GM12878 (cell line): ENCODE results near the gene ZNF425. TPM values are rescaled to one million over a fixed set of nuclear protein-coding genes. Genes with fewer than 3 reads are reported as not detected.

Source experiments
- ATAC-seq: fragments of 200-7000 bp; cut with Tn5 transposase; 3 replicates; pipeline ENCODE4 v1.9.1; 2020; ENCODE audit warnings: mild to moderate bottlenecking, moderate library complexity
- BruUV-seq: library from RNA; stranded (reverse); fragments of 400-500 nt; replicated peaks from 2 replicates; lab custom pipeline; 2021; lab: Mats Ljungman, UMichigan
- CTCF ChIA-PET: fragments of 300-600 bp; sonication (Branson Sonifier 250); formaldehyde crosslinking; extraction: SDS; loops from one replicate; lab custom pipeline; 2021; ENCODE audit warnings: inconsistent platforms; lab: Yijun Ruan, JAX
- POLR2A ChIA-PET: fragments of 350-600 bp; formaldehyde crosslinking; extraction: SDS; loops from one replicate; lab custom pipeline; 2021; ENCODE audit warnings: inconsistent platforms; lab: Charles Lee
- RAD21 ChIA-PET: fragments of 300-600 bp; sonication (Branson Sonifier 250); formaldehyde crosslinking; loops from one replicate; lab custom pipeline; 2023; ENCODE audit warnings: antibody characterized with exemption; ENCODE audit not compliant: unreplicated experiment; lab: Charles Lee
- SMC1A ChIA-PET: fragments of 300-600 bp; sonication (Branson Sonifier 250); formaldehyde crosslinking; loops from one replicate; lab custom pipeline; 2023; ENCODE audit not compliant: unreplicated experiment, uncharacterized antibody; lab: Charles Lee
- DNase-seq: peaks from one replicate; pipeline ENCODE4 v3.0.0-alpha.2; 2011; ENCODE audit warnings: low read depth, low spot score
- FAIRE-seq: peaks from 3 replicates; lab custom pipeline; 2011; peaks lifted over from hg19 to GRCh38; lab: Jason Lieb, UNC
- H2AFZ ChIP-seq: 2 replicates; pipeline ENCODE4 v1.6.0; 2011; ENCODE audit warnings: low read depth, low read length, control low read depth; ENCODE audit not compliant: control insufficient read depth
- H3K27ac ChIP-seq: 2 replicates; pipeline ENCODE4 v1.5.1; 2011; ENCODE audit warnings: control low read depth; ENCODE audit not compliant: control insufficient read depth, insufficient read depth
- H3K27me3 ChIP-seq, 2 experiments: replicated peaks in 1 of 2; 2 replicates each; pipeline versions ENCODE4 v1.6.0 to v1.6.1; 2011; ENCODE audit warnings: low read length in 1 of 2; ENCODE audit not compliant: control insufficient read depth in 2 of 2, insufficient read depth in 2 of 2
- H3K36me3 ChIP-seq, 2 experiments: 2 replicates each; pipeline ENCODE4 v1.5.1; 2011; ENCODE audit warnings: low read length in 1 of 2; ENCODE audit not compliant: control insufficient read depth in 2 of 2, insufficient read depth in 2 of 2
- H3K4me1 ChIP-seq: 2 replicates; pipeline ENCODE4 v1.6.1; 2011; ENCODE audit warnings: mild to moderate bottlenecking, low read length, moderate library complexity, mixed read lengths; ENCODE audit not compliant: control insufficient read depth, insufficient read depth
- H3K4me2 ChIP-seq: 2 replicates; pipeline ENCODE4 v1.6.0; 2011; ENCODE audit warnings: control low read depth; ENCODE audit not compliant: control insufficient read depth, insufficient read depth
- H3K4me3 ChIP-seq: fragments of 200-600 bp; sonication (generic); 2 replicates; pipeline ENCODE4 v1.5.1; 2016
- H3K79me2 ChIP-seq: 2 replicates; pipeline ENCODE4 v1.6.0; 2011; ENCODE audit warnings: low read length; ENCODE audit not compliant: control insufficient read depth, insufficient read depth
- H3K9ac ChIP-seq: 2 replicates; pipeline ENCODE4 v1.8.0; 2011; ENCODE audit warnings: low read length, control low read depth, mixed read lengths; ENCODE audit not compliant: control insufficient read depth, insufficient read depth
- H3K9me3 ChIP-seq: replicated peaks from 3 replicates; pipeline ENCODE4 v1.5.1; 2011; ENCODE audit warnings: mild to moderate bottlenecking, low read length; ENCODE audit not compliant: control insufficient read depth, insufficient read depth
- H4K20me1 ChIP-seq: 2 replicates; pipeline ENCODE4 v1.6.0; 2011; ENCODE audit not compliant: control insufficient read depth, insufficient read depth
- BCL3 ChIP-seq: IDR thresholded peaks from 2 replicates; pipeline ENCODE4 v1.6.1; 2011; ENCODE audit warnings: borderline replicate concordance, low read depth, mild to moderate bottlenecking, moderate library complexity, low read length; ENCODE audit not compliant: insufficient read depth, poor library complexity, severe bottlenecking
- CTCF ChIP-seq, 3 experiments: IDR thresholded peaks in 2 of 3; conservative IDR thresholded peaks in 1 of 3; 2 replicates each; pipeline ENCODE4 v1.5.1; 2011; ENCODE audit warnings: low read depth in 3 of 3, low read length in 3 of 3, mild to moderate bottlenecking in 3 of 3, control low read depth in 2 of 3, moderate library complexity in 2 of 3, inconsistent platforms in 1 of 3, mixed read lengths in 1 of 3; ENCODE audit not compliant: control insufficient read depth in 2 of 3, insufficient read depth in 1 of 3; ENCODE audit errors: extremely low read depth in 1 of 3
- DPF2 ChIP-seq: fragments of 450-650 bp; IDR thresholded peaks from 2 replicates; pipeline ENCODE4 v1.6.1; 2017; ENCODE audit warnings: mild to moderate bottlenecking
- IKZF1 ChIP-seq: fragments of 450-650 bp; conservative IDR thresholded peaks from 2 replicates; pipeline ENCODE4 v1.6.1; 2017; ENCODE audit warnings: antibody characterized with exemption, mild to moderate bottlenecking
- IKZF2 ChIP-seq, 2 experiments: fragments of 450-650 bp; IDR thresholded peaks; 2 replicates each; pipeline ENCODE4 v1.6.1; 2017; ENCODE audit warnings: mild to moderate bottlenecking in 2 of 2, moderate library complexity in 2 of 2
- NFYB ChIP-seq: IDR thresholded peaks from 2 replicates; pipeline ENCODE4 v1.6.1; 2011; ENCODE audit warnings: low read depth, mild to moderate bottlenecking, low read length, improper control_type of control experiment, moderate library complexity; ENCODE audit not compliant: insufficient read depth
- PBX3 ChIP-seq: IDR thresholded peaks from 2 replicates; pipeline ENCODE4 v1.6.1; 2011; ENCODE audit warnings: mild to moderate bottlenecking, low read depth, low read length, moderate library complexity; ENCODE audit not compliant: insufficient replicate concordance
- WRNIP1 ChIP-seq: IDR thresholded peaks from 2 replicates; pipeline ENCODE4 v1.6.1; 2011; ENCODE audit warnings: low read depth, low read length, improper control_type of control experiment, borderline replicate concordance
- ZNF384 ChIP-seq: IDR thresholded peaks from 2 replicates; pipeline ENCODE4 v1.6.1; 2012; ENCODE audit warnings: low read depth, mild to moderate bottlenecking, low read length, improper control_type of control experiment, borderline replicate concordance
- WGBS: methylation state at CpG from one replicate; pipeline ENCODE4 v1.1.6; 2016; ENCODE audit warnings: low lambda C conversion rate; ENCODE audit not compliant: insufficient replicate concordance, insufficient coverage; ENCODE audit errors: missing lambda C conversion rate; 5-methylcytosine and 5-hydroxymethylcytosine counted together
- in situ Hi-C: fragments of 300-500 bp; cut with MboI; formaldehyde crosslinking; loops from 9 replicates; pipeline ENCODE4 v1.14.3; 2018; ENCODE audit warnings: mixed read lengths
- intact Hi-C: fragments of 100-400 bp; cut with micrococcal nuclease; formaldehyde crosslinking; loops from one replicate; pipeline ENCODE4 v1.14.2; 2022; ENCODE audit not compliant: unreplicated experiment
- polyA plus RNA-seq, 11 experiments: library from polyadenylated mRNA; depleted of rRNA in 4 of 11; unstranded in 6 of 11; stranded (reverse) in 5 of 11; fragments of >200 nt; fragmentation: Nextera tagmentation in 4 of 11; fragmentation: Illumina TruSeq in 1 of 11; extraction: Ambion mirVana in 4 of 11; extraction: Trizol in 1 of 11; gene quantifications; 1 replicate in 1 of 11; 2 replicates in 10 of 11; pipeline versions ENCODE4 v1.2.1 to v1.2.3, GENCODE V29; 2011 to 2016; ENCODE audit warnings: inconsistent platforms in 2 of 11, missing spikeins in 2 of 11, low read depth in 1 of 11
- total RNA-seq, 4 experiments: library from RNA; depleted of rRNA in 3 of 4; stranded (reverse); fragments of >200 nt in 3 of 4; fragmentation: Illumina TruSeq in 1 of 4; extraction: Trizol in 1 of 4; gene quantifications; 2 replicates each; pipeline versions ENCODE4 v1.2.1 to v1.2.3, GENCODE V29; 2013 to 2021

The ZNF425 gene
- total and polyA plus RNA-seq, 10 of the 15 experiments (the other 5 are each of a cell fraction or from before 2014, with no cell fraction given) = 0.19 to 1.8 (median 0.91) TPM

DNA sequence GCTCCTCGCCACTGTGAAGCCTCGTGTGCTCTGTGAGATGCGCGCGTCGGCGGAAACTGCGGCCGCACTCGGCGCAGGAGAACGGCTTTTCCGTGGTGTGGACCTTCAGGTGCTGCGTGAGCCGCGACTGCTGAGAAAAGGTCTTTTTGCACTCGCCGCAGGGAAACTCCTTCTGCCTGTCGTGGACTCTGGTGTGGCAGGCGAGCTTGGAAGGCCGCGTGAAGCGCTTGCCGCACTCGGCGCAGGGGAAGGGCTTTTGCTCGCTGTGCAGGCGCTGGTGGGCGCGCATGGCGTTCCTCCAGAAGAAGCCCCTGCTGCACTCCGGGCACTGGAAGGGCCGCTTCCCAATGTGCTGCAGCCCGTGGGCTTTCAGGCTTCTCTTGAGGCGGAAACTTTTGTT, 21.9 kb downstream of the ZNF425 start (continued):
- TF ChIP-seq NFYB (no peak), CTCF (IDR thresholded peaks at IDR 0.05 in 2 of 3, conservative IDR thresholded peaks at IDR 0.05 in 1 of 3; ENCODE audit: control insufficient read depth in 2 of 3, extremely low read depth in 1 of 3, insufficient read depth in 1 of 3, low read depth in 3 of 3, low read length in 3 of 3) (no peak), IKZF1 (no peak), DPF2 (no peak)

GRCh38 chr7:149103424-149103823, 22.7 kb downstream of the ZNF425 start:
- no peak for DNase-seq
- 77% methylated on average over 9 of the region's 9 CpGs for WGBS
- ATAC-seq = no peak
- Histone ChIP-seq H3K9me3 (no peaks in the 10 kb centered on the region), H3K79me2 (no peaks in the 10 kb centered on the region), H3K36me3 (no peaks in the 10 kb centered on the region), H3K9ac (no peak overlapping the region), H3K27ac (no peak overlapping the region), H3K4me1 (no peaks in the 10 kb centered on the region), H3K4me3 (no peak overlapping the region), H2AFZ (no peak overlapping the region), H3K27me3 (no peaks in the 10 kb centered on the region), H3K4me2 (no peak overlapping the region), H4K20me1 (no peaks in the 10 kb centered on the region)
- TF ChIP-seq PBX3 (no peak), ZNF384 (no peak), BCL3 (no peak), IKZF2 (IDR thresholded peaks at IDR 0.05) (no peak), WRNIP1 (no peak)
- no TSS peak for BruUV-seq
- ChIA-PET RAD21 (no interaction called here), SMC1A (no interaction called here), CTCF (no interaction called here), POLR2A (interaction anchor here (0.5 to 0.6 kb wide), 2 partner anchors 10 to 11 kb away, joined by 3 to 10 read pairs; no protein-coding TSS in a partner anchor)
- no peak for FAIRE-seq
- intact Hi-C loops = no loop called here
- in situ Hi-C loops = no loop called here
